ENCODE results near the gene PLOD3. TPM values are rescaled to one million over a fixed set of nuclear protein-coding genes. Genes with fewer than 3 reads are reported as not detected.

Gene PLOD3
- total and polyA plus RNA-seq, 8 donors = 12.4 to 260 (median 31.2) TPM

GRCh38 chr7:101162551-101163278 lies 54.7 kb downstream of the PLOD3 start:
- TF ChIP-seq CTCF (IDR thresholded peaks at IDR 0.05) (no peak), POLR2AphosphoS5 (IDR thresholded peaks at IDR 0.05) (peak in 1 of 3 donors; percentile 11), EP300 (IDR thresholded peaks at IDR 0.05) (no peak)
- peak overlapping the region; percentile 34 to 54 (median 40) for H3K4me3 ChIP-seq
- peak in 1 of 2 donors; percentile 83 for DNase-seq
- no peaks in the 10 kb centered on the region for H3K9me3 ChIP-seq
- intact Hi-C loops (cut with DNase I; ENCODE audit: low total_unique reads) = no loop called here
- peaks cover 20 to 41% (median 38%) of the 10 kb centered on the region in 4 donors for H3K36me3 ChIP-seq
- H3K4me1 ChIP-seq = peaks cover 33 to 49% (median 43%) of the 10 kb centered on the region in 4 donors
- 2 to 4% (median 2%) methylated on average over 41 to 74 of the region's 74 CpGs for WGBS, 5 donors
- no peak overlapping the region for H3K27ac ChIP-seq
- H3K27me3 ChIP-seq = peaks cover 19 to 81% (median 62%) of the 10 kb centered on the region in 3 donors

- Histone ChIP-seq H3K4me3 (no peak overlapping the region), H3K36me3 (peaks cover 25 to 49% (median 46%) of the 10 kb centered on the region in 4 donors), H3K27ac (no peak overlapping the region), H3K4me1 (peaks cover 33 to 48% (median 43%) of the 10 kb centered on the region in 4 donors), H3K9me3 (no peaks in the 10 kb centered on the region), H3K27me3 (peaks cover 19 to 73% (median 54%) of the 10 kb centered on the region in 3 donors)
- TF ChIP-seq EP300 (IDR thresholded peaks at IDR 0.05) (no peak), CTCF (IDR thresholded peaks at IDR 0.05) (no peak), POLR2AphosphoS5 (IDR thresholded peaks at IDR 0.05) (no peak)
- no peak for DNase-seq
- WGBS, 5 donors = 78 to 88% (median 84%) methylated on average over 17 of the region's 17 CpGs
- intact Hi-C loops (cut with DNase I; ENCODE audit: low total_unique reads) = no loop called here
These were observed 55.5 kb downstream of the PLOD3 start for GRCh38 chr7:101161692-101162471.

GRCh38 chr7:101160910-101161309 lies 56.5 kb downstream of the PLOD3 start:
- no peak overlapping the region for H3K4me3 ChIP-seq
- H3K9me3 ChIP-seq = no peaks in the 10 kb centered on the region
- TF ChIP-seq POLR2AphosphoS5 (IDR thresholded peaks at IDR 0.05) (no peak), POLR2A (IDR thresholded peaks at IDR 0.05) (no peak), CTCF (IDR thresholded peaks at IDR 0.05) (no peak), EP300 (IDR thresholded peaks at IDR 0.05) (no peak)
- H3K27ac ChIP-seq = no peak overlapping the region
- no peak for DNase-seq
- H3K36me3 ChIP-seq = peaks cover 25 to 53% (median 48%) of the 10 kb centered on the region in 4 donors
- H3K27me3 ChIP-seq = peaks cover 9 to 63% (median 44%) of the 10 kb centered on the region in 3 donors
- intact Hi-C loops (cut with DNase I; ENCODE audit: low total_unique reads) = no loop called here
- H3K4me1 ChIP-seq = peaks cover 31 to 43% (median 40%) of the 10 kb centered on the region in 4 donors

All from stomach (tissue), 9 donors.